ENCODE measurements around the gene PBX2.
"Not testable (repeated sequence)": the region's sequence is repeated elsewhere in the genome, so short reads cannot be mapped to it uniquely, and the experiment has no call there.

The PBX2 gene

DNA sequence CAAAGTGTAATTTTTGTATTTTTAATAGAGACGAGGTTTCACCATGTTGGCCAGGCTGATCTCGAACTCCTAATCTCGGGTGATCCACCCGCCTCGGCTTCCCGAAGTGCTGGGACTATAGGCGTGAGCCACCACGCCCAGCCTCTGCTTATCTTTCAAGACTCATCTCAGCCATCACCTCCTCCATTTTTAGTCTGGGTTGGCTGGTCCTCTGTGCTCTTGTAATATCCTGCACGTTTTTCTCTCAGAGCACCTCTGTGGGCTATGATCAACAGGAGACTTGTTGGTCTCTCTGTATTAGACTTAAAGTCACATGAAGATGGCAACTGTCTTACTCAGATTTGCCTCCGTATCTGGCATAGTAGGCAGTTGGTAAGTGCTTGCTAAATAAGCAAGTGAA lies 26.3 kb upstream of the PBX2 start:
- Histone ChIP-seq H3K9me3 (ENCODE audit: control insufficient read depth, insufficient read depth, low read length) (no peaks in the 10 kb centered on the region), H3K36me3 (ENCODE audit: control insufficient read depth, insufficient read depth, low read length) (no peaks in the 10 kb centered on the region), H3K9ac (ENCODE audit: low read depth, low read length) (no peak overlapping the region), H3K4me3 (ENCODE audit: low read depth, low read length) (no peak overlapping the region), H3K4me1 (ENCODE audit: control insufficient read depth, insufficient read depth, low read length) (no peaks in the 10 kb centered on the region), H3K27me3 (ENCODE audit: control insufficient read depth, insufficient read depth, low read length) (no peaks in the 10 kb centered on the region)

DNA sequence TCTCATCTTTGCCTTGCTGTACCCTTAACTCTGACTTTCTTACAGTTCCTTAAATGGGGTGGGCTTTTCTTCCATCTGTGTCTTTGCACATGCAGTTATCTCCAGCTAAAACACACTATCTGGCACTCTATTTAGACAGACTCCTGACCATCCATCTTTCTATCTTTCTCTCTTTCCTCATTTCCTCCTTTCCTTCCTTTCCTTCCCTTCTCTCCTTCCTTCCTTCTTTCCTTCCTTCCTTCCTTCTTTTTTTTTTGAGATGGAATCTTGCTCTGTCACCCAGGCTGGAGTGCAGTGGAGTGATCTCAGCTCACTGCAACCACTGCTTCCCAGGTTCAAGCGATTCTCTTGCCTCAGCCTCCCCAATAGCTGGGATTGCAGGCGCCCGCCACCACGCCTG lies 25.6 kb upstream of the PBX2 start:
- no peaks in the 10 kb centered on the region for H3K36me3 ChIP-seq (ENCODE audit: control insufficient read depth, insufficient read depth, low read length)
- no peaks in the 10 kb centered on the region for H3K4me1 ChIP-seq (ENCODE audit: control insufficient read depth, insufficient read depth, low read length)
- no peaks in the 10 kb centered on the region for H3K27me3 ChIP-seq (ENCODE audit: control insufficient read depth, insufficient read depth, low read length)
- no peak overlapping the region for H3K4me3 ChIP-seq (ENCODE audit: low read depth, low read length)
- H3K9me3 ChIP-seq (ENCODE audit: control insufficient read depth, insufficient read depth, low read length) = no peaks in the 10 kb centered on the region
- H3K9ac ChIP-seq (ENCODE audit: low read depth, low read length) = no peak overlapping the region

DNA sequence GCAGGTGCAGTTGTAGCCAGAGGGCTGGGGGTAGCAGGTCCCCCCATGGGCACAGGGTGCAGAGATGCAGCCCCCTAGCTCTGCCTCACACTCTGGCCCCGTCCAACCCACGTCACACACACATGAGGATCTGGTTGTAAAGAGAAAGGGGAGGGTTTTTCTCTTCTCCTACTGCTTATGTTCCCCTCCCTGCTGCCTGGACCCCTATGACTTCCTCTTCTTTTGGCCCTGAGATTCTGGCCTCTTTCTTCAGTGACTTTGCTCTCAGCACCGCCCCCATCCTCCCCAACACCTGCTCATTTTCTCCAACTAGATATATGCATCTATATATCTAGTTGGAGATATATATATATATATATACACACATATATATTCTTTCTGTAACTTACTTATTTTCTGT lies 24.1 kb upstream of the PBX2 start:
- no peaks in the 10 kb centered on the region for H3K36me3 ChIP-seq (ENCODE audit: control insufficient read depth, insufficient read depth, low read length)
- H3K4me3 ChIP-seq (ENCODE audit: low read depth, low read length) = no peak overlapping the region
- H3K9me3 ChIP-seq (ENCODE audit: control insufficient read depth, insufficient read depth, low read length) = no peaks in the 10 kb centered on the region
- H3K4me1 ChIP-seq (ENCODE audit: control insufficient read depth, insufficient read depth, low read length) = no peaks in the 10 kb centered on the region
- H3K9ac ChIP-seq (ENCODE audit: low read depth, low read length) = no peak overlapping the region
- H3K27me3 ChIP-seq (ENCODE audit: control insufficient read depth, insufficient read depth, low read length) = no peaks in the 10 kb centered on the region

DNA sequence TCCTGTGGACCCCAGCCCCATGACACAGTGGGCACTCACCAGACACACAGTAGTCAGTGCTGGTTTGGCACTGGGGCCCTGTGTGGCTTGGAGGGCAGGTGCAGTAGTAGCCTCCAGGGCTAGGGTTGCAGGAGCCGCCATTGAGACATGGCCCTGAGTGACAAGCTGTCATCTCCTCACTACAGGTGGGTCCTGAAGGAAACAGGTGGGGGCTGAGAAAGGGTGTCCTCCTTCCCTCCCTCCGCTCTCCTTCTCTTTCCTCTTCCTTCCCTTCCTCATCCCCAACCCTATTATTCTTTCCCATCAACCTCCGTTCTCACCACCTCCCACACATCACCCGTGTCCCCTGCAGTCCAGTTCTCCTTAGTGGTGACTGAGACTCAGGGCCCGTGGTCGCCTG lies 23.6 kb upstream of the PBX2 start:
- H3K9ac ChIP-seq (ENCODE audit: low read depth, low read length) = no peak overlapping the region
- H3K4me1 ChIP-seq (ENCODE audit: control insufficient read depth, insufficient read depth, low read length) = no peaks in the 10 kb centered on the region
- H3K4me3 ChIP-seq (ENCODE audit: low read depth, low read length) = no peak overlapping the region
- no peaks in the 10 kb centered on the region for H3K36me3 ChIP-seq (ENCODE audit: control insufficient read depth, insufficient read depth, low read length)
- H3K9me3 ChIP-seq (ENCODE audit: control insufficient read depth, insufficient read depth, low read length) = no peaks in the 10 kb centered on the region
- H3K27me3 ChIP-seq (ENCODE audit: control insufficient read depth, insufficient read depth, low read length) = no peaks in the 10 kb centered on the region

DNA sequence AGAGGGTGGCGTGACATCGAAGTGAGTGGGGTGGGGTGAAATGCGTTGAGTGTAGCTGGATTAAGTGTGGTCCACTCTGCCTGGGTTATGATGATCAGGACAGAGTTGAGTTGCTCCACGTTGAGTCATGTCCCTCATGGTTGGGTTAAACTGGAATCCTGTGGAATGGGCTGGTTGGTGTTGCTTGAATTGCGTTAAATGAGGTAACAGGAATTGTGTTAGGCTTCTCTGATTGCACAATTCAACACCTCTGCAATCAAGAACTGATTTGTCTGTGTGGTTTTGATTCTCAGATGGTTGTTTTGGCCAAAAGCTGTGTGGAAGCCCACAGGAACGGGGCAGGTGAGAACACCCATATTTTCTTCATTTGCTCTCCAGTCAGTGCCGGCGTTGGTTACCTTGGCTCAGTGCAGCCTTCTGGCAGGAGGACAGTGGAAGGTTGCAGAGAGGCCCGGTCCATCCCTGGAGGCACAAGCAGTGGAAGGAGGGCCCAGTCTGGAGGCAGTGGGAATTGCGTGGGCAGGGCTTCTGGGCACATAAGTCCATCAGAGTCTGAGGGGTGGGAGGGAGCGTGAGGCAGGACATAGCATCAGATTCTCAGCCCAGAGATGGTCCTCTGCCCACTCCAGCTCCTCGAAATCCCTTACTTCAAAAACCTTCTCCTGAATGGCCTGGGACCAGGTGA lies 22.2 kb upstream of the PBX2 start:
- no peaks in the 10 kb centered on the region for H3K4me1 ChIP-seq (ENCODE audit: control insufficient read depth, insufficient read depth, low read length)
- H3K9ac ChIP-seq (ENCODE audit: low read depth, low read length) = no peak overlapping the region
- no peaks in the 10 kb centered on the region for H3K36me3 ChIP-seq (ENCODE audit: control insufficient read depth, insufficient read depth, low read length)
- no peak overlapping the region for H3K4me3 ChIP-seq (ENCODE audit: low read depth, low read length)
- H3K27me3 ChIP-seq (ENCODE audit: control insufficient read depth, insufficient read depth, low read length) = no peaks in the 10 kb centered on the region
- no peaks in the 10 kb centered on the region for H3K9me3 ChIP-seq (ENCODE audit: control insufficient read depth, insufficient read depth, low read length)

DNA sequence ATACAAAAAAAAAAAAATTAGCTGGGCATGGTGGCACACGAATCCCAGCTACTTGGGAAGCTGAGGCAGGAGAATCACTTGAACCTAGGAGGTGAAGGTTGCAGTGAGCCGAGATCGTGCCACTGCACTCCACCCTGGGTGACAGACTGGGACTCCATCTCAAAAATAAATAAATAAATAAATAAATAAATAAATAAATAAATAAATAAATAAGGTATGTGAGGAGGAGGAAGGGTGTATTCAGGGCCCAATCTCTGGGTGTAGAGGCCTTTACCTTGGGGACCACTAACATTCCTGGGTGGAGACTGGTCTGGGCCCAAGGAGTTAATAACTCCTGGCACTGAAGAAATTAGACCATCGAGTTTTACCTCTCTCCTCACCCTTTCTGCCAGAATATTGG lies 21.4 kb upstream of the PBX2 start:
- not testable (repeated sequence) for H3K27me3 ChIP-seq (ENCODE audit: control insufficient read depth, insufficient read depth, low read length); H3K9me3 ChIP-seq (ENCODE audit: control insufficient read depth, insufficient read depth, low read length); H3K36me3 ChIP-seq (ENCODE audit: control insufficient read depth, insufficient read depth, low read length); H3K4me3 ChIP-seq (ENCODE audit: low read depth, low read length); H3K4me1 ChIP-seq (ENCODE audit: control insufficient read depth, insufficient read depth, low read length); H3K9ac ChIP-seq (ENCODE audit: low read depth, low read length)

DNA sequence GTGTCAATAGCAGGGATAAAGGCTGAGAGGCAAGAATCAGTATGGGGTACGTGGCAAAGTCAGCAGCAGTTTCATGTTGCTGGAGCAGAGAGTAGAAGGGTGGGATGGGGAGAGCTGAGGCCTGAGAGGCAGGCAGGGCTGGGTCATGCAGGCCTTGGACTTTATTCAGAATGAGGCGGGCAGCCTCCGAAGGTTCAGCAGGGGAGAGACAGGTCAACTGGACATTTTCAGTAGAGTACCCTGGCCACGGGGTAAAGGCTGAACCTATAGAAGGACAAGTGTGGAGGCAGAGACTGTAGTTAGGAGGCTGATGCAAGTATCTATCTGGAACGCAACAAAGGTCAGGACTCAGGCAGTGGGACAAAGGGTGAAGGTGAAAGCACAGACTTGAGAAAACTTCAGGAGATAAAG lies 20.2 kb upstream of the PBX2 start:
- Histone ChIP-seq H3K4me3 (ENCODE audit: low read depth, low read length) (no peak overlapping the region), H3K36me3 (ENCODE audit: control insufficient read depth, insufficient read depth, low read length) (no peaks in the 10 kb centered on the region), H3K9ac (ENCODE audit: low read depth, low read length) (no peak overlapping the region), H3K9me3 (ENCODE audit: control insufficient read depth, insufficient read depth, low read length) (no peaks in the 10 kb centered on the region), H3K4me1 (ENCODE audit: control insufficient read depth, insufficient read depth, low read length) (no peaks in the 10 kb centered on the region), H3K27me3 (ENCODE audit: control insufficient read depth, insufficient read depth, low read length) (no peaks in the 10 kb centered on the region)

DNA sequence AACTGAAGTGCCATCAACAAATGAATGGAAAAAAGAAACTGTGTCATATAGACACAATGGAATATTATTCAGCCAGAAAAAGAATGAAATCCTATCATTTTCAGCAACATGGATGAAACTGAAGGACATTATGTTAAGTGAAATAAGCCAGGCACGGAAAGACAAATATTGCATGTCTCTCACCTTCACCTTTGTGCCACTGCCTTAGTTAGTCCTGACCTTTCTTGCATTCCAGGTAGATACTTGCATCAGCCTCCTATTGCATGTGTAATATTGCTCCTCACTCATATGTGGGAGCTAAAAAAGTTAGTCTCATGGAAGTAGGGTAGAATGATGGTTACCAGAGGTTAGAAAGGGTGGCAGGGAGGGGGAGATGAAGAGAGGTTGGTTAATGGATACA lies 19.0 kb upstream of the PBX2 start:
- H3K9ac ChIP-seq (ENCODE audit: low read depth, low read length) = no peak overlapping the region
- no peak overlapping the region for H3K4me3 ChIP-seq (ENCODE audit: low read depth, low read length)
- no peaks in the 10 kb centered on the region for H3K4me1 ChIP-seq (ENCODE audit: control insufficient read depth, insufficient read depth, low read length)
- H3K9me3 ChIP-seq (ENCODE audit: control insufficient read depth, insufficient read depth, low read length) = no peaks in the 10 kb centered on the region
- H3K36me3 ChIP-seq (ENCODE audit: control insufficient read depth, insufficient read depth, low read length) = no peaks in the 10 kb centered on the region
- H3K27me3 ChIP-seq (ENCODE audit: control insufficient read depth, insufficient read depth, low read length) = no peaks in the 10 kb centered on the region

DNA sequence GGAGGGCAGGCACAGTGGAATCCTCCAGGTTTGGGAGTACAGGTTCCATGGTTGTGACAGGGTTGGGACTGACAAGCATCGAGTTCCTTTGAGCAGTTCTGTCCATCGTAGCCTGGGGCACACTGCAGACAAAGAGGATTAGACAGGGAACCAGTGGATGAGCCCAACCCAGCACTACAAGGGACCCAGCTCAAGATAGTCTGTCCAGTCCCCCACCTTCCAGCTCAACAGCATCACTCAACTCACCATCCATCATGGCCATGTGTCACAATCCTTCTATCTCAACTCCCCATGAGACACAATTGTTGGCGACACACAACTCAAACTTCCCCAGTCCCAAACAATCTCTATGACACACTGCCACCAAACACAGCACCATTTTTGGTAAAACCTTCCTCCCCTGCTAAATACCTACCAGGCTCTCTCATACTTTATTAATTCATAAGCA lies 14.3 kb upstream of the PBX2 start:
- Histone ChIP-seq H3K9ac (ENCODE audit: low read depth, low read length) (no peak overlapping the region), H3K36me3 (ENCODE audit: control insufficient read depth, insufficient read depth, low read length) (no peaks in the 10 kb centered on the region), H3K9me3 (ENCODE audit: control insufficient read depth, insufficient read depth, low read length) (no peaks in the 10 kb centered on the region), H3K4me1 (ENCODE audit: control insufficient read depth, insufficient read depth, low read length) (no peaks in the 10 kb centered on the region), H3K27me3 (ENCODE audit: control insufficient read depth, insufficient read depth, low read length) (no peaks in the 10 kb centered on the region), H3K4me3 (ENCODE audit: low read depth, low read length) (no peak overlapping the region)

DNA sequence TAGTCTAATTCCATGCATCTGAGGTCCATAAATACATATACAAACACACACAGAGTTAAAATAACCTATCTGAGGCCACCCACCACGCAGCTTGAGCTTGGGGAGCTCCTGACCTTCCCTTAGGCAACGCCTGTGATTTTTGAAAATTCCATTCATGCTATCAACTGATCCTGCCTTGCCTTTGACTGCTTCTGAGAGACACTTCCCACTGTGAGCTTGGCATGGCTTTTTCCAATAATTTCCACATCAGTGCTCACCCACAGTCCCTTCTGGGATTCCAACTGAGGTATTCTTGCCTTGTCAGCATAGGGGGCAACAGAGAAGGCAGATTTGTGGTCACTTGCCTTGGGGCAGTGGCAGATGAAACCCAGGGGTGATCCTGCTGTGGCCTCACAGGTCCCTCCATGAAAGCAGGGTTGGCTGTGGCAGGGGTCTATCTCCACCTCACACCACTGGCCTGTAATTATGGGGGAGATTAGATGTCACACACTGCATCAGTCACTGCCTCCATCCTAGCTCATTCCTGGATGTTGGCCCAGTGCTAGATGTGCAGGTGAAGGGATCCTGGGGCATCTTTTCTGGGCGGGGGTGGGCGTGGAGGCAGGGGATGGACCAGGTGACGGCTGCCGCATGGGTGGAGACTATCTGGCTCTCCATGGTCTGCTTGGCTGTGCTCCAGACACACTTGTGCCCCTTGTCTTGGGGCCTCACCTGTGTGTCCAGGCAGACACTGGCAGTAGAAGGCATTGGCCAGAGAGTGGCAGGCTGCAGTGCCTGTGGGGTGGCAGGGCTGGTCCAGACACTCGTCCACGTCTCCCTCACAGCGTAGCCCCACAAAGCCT lies 13.6 kb upstream of the PBX2 start:
- Histone ChIP-seq H3K36me3 (ENCODE audit: control insufficient read depth, insufficient read depth, low read length) (no peaks in the 10 kb centered on the region), H3K9ac (ENCODE audit: low read depth, low read length) (no peak overlapping the region), H3K27me3 (ENCODE audit: control insufficient read depth, insufficient read depth, low read length) (no peaks in the 10 kb centered on the region), H3K9me3 (ENCODE audit: control insufficient read depth, insufficient read depth, low read length) (no peaks in the 10 kb centered on the region), H3K4me3 (ENCODE audit: low read depth, low read length) (no peak overlapping the region), H3K4me1 (ENCODE audit: control insufficient read depth, insufficient read depth, low read length) (no peaks in the 10 kb centered on the region)

DNA sequence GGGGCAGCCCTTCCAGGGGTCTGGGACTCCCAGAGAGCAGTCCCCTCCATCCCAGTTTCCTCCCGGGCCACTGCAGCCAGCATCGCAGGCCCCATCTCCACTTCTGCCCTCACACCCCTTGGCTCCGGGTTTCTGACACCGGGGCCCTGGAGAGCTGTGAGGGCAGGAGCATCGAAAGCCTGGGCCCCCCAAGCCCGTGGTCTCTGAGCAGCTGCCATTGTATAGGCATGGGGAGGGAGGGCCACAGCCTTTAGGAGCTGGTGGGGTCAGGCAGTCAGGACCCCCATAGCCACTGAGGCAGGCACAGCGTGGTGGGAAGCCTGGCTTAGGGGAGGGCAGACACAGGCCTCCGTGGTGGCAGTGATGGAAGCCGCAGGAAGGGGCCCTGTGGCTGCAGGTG lies 12.2 kb upstream of the PBX2 start:
- Histone ChIP-seq H3K4me1 (ENCODE audit: control insufficient read depth, insufficient read depth, low read length) (no peaks in the 10 kb centered on the region), H3K36me3 (ENCODE audit: control insufficient read depth, insufficient read depth, low read length) (no peaks in the 10 kb centered on the region), H3K4me3 (ENCODE audit: low read depth, low read length) (no peak overlapping the region), H3K9me3 (ENCODE audit: control insufficient read depth, insufficient read depth, low read length) (no peaks in the 10 kb centered on the region), H3K9ac (ENCODE audit: low read depth, low read length) (no peak overlapping the region), H3K27me3 (ENCODE audit: control insufficient read depth, insufficient read depth, low read length) (no peaks in the 10 kb centered on the region)
